B cell (primary cell): ENCODE measurements around the gene SH3D19. TPM values are rescaled to one million over a fixed set of nuclear protein-coding genes. Genes with fewer than 3 reads are reported as not detected.
A peak's percentile ranks its signal among the peaks of the same experiment; 100 is the strongest.

Source experiments
- ATAC-seq: fragments of 200-7000 bp; cut with Tn5 transposase; one replicate; pipeline ENCODE4 v1.10.0; 2021; ENCODE audit warnings: low read depth, mild to moderate bottlenecking, moderate number of reproducible peaks, moderate library complexity
- CTCF ChIA-PET: fragments of 350-600 bp; sonication (Branson Sonifier 250); formaldehyde crosslinking; loops from one replicate; lab custom pipeline; 2021; ENCODE audit warnings: antibody characterized with exemption, inconsistent platforms; lab: Charles Lee
- POLR2A ChIA-PET: fragments of 350-600 bp; sonication (Branson Sonifier 250); formaldehyde crosslinking; loops from one replicate; lab custom pipeline; 2021; ENCODE audit warnings: antibody characterized with exemption; lab: Charles Lee
- DNase-seq: peaks from one replicate; pipeline ENCODE4 v3.0.0; 2013
- H2AFZ ChIP-seq: 2 replicates; pipeline ENCODE4 v1.6.1; 2012; ENCODE audit warnings: mild to moderate bottlenecking, low read depth, low read length; ENCODE audit not compliant: insufficient read depth, poor library complexity, severe bottlenecking
- H3K27ac ChIP-seq, 2 donors: 1 replicate in 1 of 2; 2 replicates in 1 of 2; pipeline ENCODE4 v1.5.1; 2012 to 2013; ENCODE audit warnings: low read length in 2 of 2, mild to moderate bottlenecking in 2 of 2, moderate library complexity in 1 of 2
- H3K27me3 ChIP-seq, 4 experiments: fragments of 200-600 bp in 1 of 4; sonication (generic) in 1 of 4; replicated peaks in 1 of 4; 1 replicate in 2 of 4; 2 replicates in 2 of 4; pipeline versions ENCODE4 v1.6.1 to v1.7.0; 2013 to 2016; ENCODE audit warnings: low read length in 3 of 4, mild to moderate bottlenecking in 2 of 4, mixed read lengths in 1 of 4, moderate library complexity in 1 of 4; ENCODE audit not compliant: insufficient read depth in 4 of 4, control insufficient read depth in 3 of 4; ENCODE audit errors: control extremely low read depth in 1 of 4
- H3K36me3 ChIP-seq, 2 experiments: replicated peaks in 1 of 2; 1 replicate in 1 of 2; 2 replicates in 1 of 2; pipeline versions ENCODE4 v1.6.1 to v1.7.1; 2013; ENCODE audit warnings: low read length in 1 of 2; ENCODE audit not compliant: insufficient read depth in 2 of 2, control insufficient read depth in 1 of 2; ENCODE audit errors: control extremely low read depth in 1 of 2, extremely low read depth in 1 of 2
- H3K4me1 ChIP-seq, 2 donors: fragments of 200-600 bp in 1 of 2; sonication (generic) in 1 of 2; 1 replicate in 1 of 2; 2 replicates in 1 of 2; pipeline versions ENCODE4 v1.5.1 to v1.6.1; 2013 to 2017; ENCODE audit warnings: low read length in 2 of 2; ENCODE audit not compliant: control insufficient read depth in 2 of 2, insufficient read depth in 2 of 2
- H3K4me2 ChIP-seq: replicated peaks from 2 replicates; pipeline ENCODE3; 2012; ENCODE audit warnings: mild to moderate bottlenecking, low read depth, low read length; ENCODE audit not compliant: poor library complexity, severe bottlenecking
- H3K4me3 ChIP-seq, 5 experiments: fragments of 200-600 bp in 1 of 5; sonication (generic) in 1 of 5; 1 replicate in 3 of 5; 2 replicates in 2 of 5; pipeline versions ENCODE4 v1.5.1 to v1.7.0; 2011 to 2016; ENCODE audit warnings: low read length in 4 of 5, mild to moderate bottlenecking in 4 of 5, low read depth in 2 of 5, control low read depth in 1 of 5, moderate library complexity in 1 of 5; ENCODE audit not compliant: insufficient read depth in 1 of 5; ENCODE audit errors: control extremely low read depth in 1 of 5, extremely low read depth in 1 of 5
- H3K79me2 ChIP-seq: fragments of 200-600 bp; sonication (generic); one replicate; pipeline ENCODE4 v1.6.0; 2016; ENCODE audit warnings: low read length; ENCODE audit not compliant: control insufficient read depth, insufficient read depth
- H3K9ac ChIP-seq: fragments of 200-600 bp; sonication (generic); 2 replicates; pipeline ENCODE4 v1.6.1; 2017; ENCODE audit warnings: mild to moderate bottlenecking, low read length, moderate library complexity
- H3K9me3 ChIP-seq, 3 donors: one replicate each; pipeline versions ENCODE4 v1.6.1 to v1.7.1; 2013; ENCODE audit warnings: low read length in 2 of 3; ENCODE audit not compliant: control insufficient read depth in 2 of 3, insufficient read depth in 1 of 3; ENCODE audit errors: control extremely low read depth in 1 of 3
- H4K20me1 ChIP-seq: 2 replicates; pipeline ENCODE4 v1.6.0; 2012; ENCODE audit warnings: mild to moderate bottlenecking, low read length; ENCODE audit not compliant: insufficient read depth, control insufficient read depth, poor library complexity, severe bottlenecking
- H3K27ac Mint-ChIP-seq: one replicate; pipeline ENCODE4 v1.8.0; 2021; ENCODE audit warnings: mixed read lengths
- H3K27me3 Mint-ChIP-seq: one replicate; pipeline ENCODE4 v1.8.0; 2021; ENCODE audit warnings: mixed read lengths
- H3K4me1 Mint-ChIP-seq: one replicate; pipeline ENCODE4 v1.8.0; 2021; ENCODE audit warnings: mixed read lengths
- H3K4me3 Mint-ChIP-seq: one replicate; pipeline ENCODE4 v1.8.0; 2021; ENCODE audit warnings: mixed read lengths
- H3K9me3 Mint-ChIP-seq: one replicate; pipeline ENCODE4 v1.8.0; 2022; ENCODE audit warnings: mixed read lengths; ENCODE audit not compliant: insufficient read depth
- CTCF ChIP-seq: fragments of 200-600 bp; IDR thresholded peaks from one replicate; pipeline ENCODE4 v1.8.0; 2022; ENCODE audit warnings: antibody characterized with exemption, mild to moderate bottlenecking
- EZH2 ChIP-seq: IDR thresholded peaks from 2 replicates; pipeline ENCODE4 v1.6.1; 2012; ENCODE audit warnings: borderline replicate concordance, low read depth, mild to moderate bottlenecking, moderate library complexity, low read length; ENCODE audit not compliant: insufficient read depth, poor library complexity, severe bottlenecking
- WGBS: methylation state at CpG from one replicate; pipeline ENCODE4 v1.1.5; 2013; ENCODE audit warnings: missing lambda C conversion rate; ENCODE audit not compliant: insufficient coverage; 5-methylcytosine and 5-hydroxymethylcytosine counted together
- intact Hi-C: fragments of 100-400 bp; cut with micrococcal nuclease; formaldehyde crosslinking; loops from one replicate; pipeline ENCODE4 v1.10.0; 2022
- polyA minus RNA-seq: library from RNA; depleted of rRNA, polyadenylated mRNA; stranded (reverse); fragments of >200 nt; gene quantifications from 2 replicates; pipeline ENCODE4 v1.2.3, GENCODE V29; 2012
- polyA plus RNA-seq: library from polyadenylated mRNA; depleted of rRNA; stranded (reverse); fragments of >200 nt; gene quantifications from 2 replicates; pipeline ENCODE4 v1.2.3, GENCODE V29; 2012
- total RNA-seq, 2 donors: library from RNA; stranded (reverse); fragments of 120-200 nt in 1 of 2; gene quantifications; 1 replicate in 1 of 2; 2 replicates in 1 of 2; pipeline versions ENCODE4 v1.2.3 to v1.2.4, GENCODE V29; 2013 to 2022

Gene SH3D19
- total RNA-seq, result not detected in 2 replicates
- total RNA-seq (2013), result 2.0 TPM
- polyA plus RNA-seq, result 0.01 TPM in 1 of 2 replicates, not detected in the other
- polyA minus RNA-seq, result 0.43 TPM in 1 of 2 replicates, not detected in the other

GRCh38 chr4:151325111-151325948 is at the start of gene SH3D19:
Gene SH3D19, minus strand, starts transcription at chr4:151325605. Its CDS starts 253 bp downstream, at chr4:151325352.
- 2% methylated on average over 79 of the region's 88 CpGs for WGBS
- Histone ChIP-seq H3K27ac (no peak within 1 kb of the TSS), H3K36me3 (no peaks in the 10 kb centered on the region), H4K20me1 (no peaks in the 10 kb centered on the region), H3K4me3 (no peak within 1 kb of the TSS), H3K4me2 (peak within 1 kb of the TSS; percentile 28), H3K4me1 (no peaks in the 10 kb centered on the region), H3K9ac (no peak within 1 kb of the TSS), H3K9me3 (peaks cover 0 to 3% (median 0%) of the 10 kb centered on the region in 3 donors), H3K27me3 (peaks cover 0 to 26% (median 11%) of the 10 kb centered on the region in 4 experiments), H2AFZ (peak within 1 kb of the TSS; percentile 54), H3K79me2 (no peaks in the 10 kb centered on the region)
- H3K27ac Mint-ChIP-seq, result no peak within 1 kb of the TSS
- ChIA-PET CTCF (no interaction called here), POLR2A (no interaction called here)
- no peak for TF ChIP-seq CTCF
- no peak for TF ChIP-seq EZH2
- H3K9me3 Mint-ChIP-seq, result no peaks in the 10 kb centered on the region
- intact Hi-C loops, result no loop called here
- ATAC-seq, result no peak
- peaks cover 11% of the 10 kb centered on the region for H3K4me1 Mint-ChIP-seq
- DNase-seq, result no peak
- H3K27me3 Mint-ChIP-seq, result peaks cover 56% of the 10 kb centered on the region
- H3K4me3 Mint-ChIP-seq, result peak within 1 kb of the TSS; percentile 41
